Gastrocnemius medialis (tissue), 4 donors: ENCODE data around the gene SLC35E2B. TPM values are rescaled to one million over a fixed set of nuclear protein-coding genes. Genes with fewer than 3 reads are reported as not detected.

Experiments
- ATAC-seq, 2 donors: fragments of 150-250 bp; one replicate each; pipeline ENCODE4 v1.9.1; 2016
- DNase-seq, 2 donors: peaks; one replicate each; pipeline ENCODE4 v3.0.0-alpha.2; 2019
- H3K27ac ChIP-seq, 4 donors: fragments of 200-600 bp; sonication (generic); 1 replicate in 1 of 4; 2 replicates in 3 of 4; pipeline ENCODE4 v1.5.1; 2016 to 2018; ENCODE audit warnings: mild to moderate bottlenecking in 2 of 4, moderate library complexity in 1 of 4
- H3K27me3 ChIP-seq, 3 donors: fragments of 200-600 bp; sonication (generic) in 2 of 3; 1 replicate in 1 of 3; 2 replicates in 2 of 3; pipeline versions ENCODE4 v1.5.1 to v1.6.0; 2016 to 2019; ENCODE audit warnings: mild to moderate bottlenecking in 1 of 3, moderate library complexity in 1 of 3
- H3K36me3 ChIP-seq, 2 donors: fragments of 200-600 bp; sonication (generic) in 1 of 2; one replicate each; pipeline ENCODE4 v1.5.1; 2017 to 2018
- H3K4me1 ChIP-seq, 2 donors: fragments of 200-600 bp; sonication (generic) in 1 of 2; one replicate each; pipeline ENCODE4 v1.5.1; 2016 to 2017; ENCODE audit warnings: mild to moderate bottlenecking in 2 of 2
- H3K4me3 ChIP-seq, 4 donors: fragments of 200-600 bp; sonication (generic) in 3 of 4; 1 replicate in 1 of 4; 2 replicates in 3 of 4; pipeline ENCODE4 v1.5.1; 2016 to 2019; ENCODE audit warnings: mild to moderate bottlenecking in 2 of 4
- H3K9me3 ChIP-seq, 3 donors: fragments of 200-600 bp; sonication (generic) in 2 of 3; 1 replicate in 1 of 3; 2 replicates in 2 of 3; pipeline ENCODE4 v1.5.1; 2016 to 2019
- POLR2A ChIP-seq, 2 donors: fragments of 450-650 bp; IDR thresholded peaks; one replicate each; pipeline ENCODE4 v1.6.1; 2017; ENCODE audit warnings: antibody characterized with exemption in 2 of 2, mild to moderate bottlenecking in 2 of 2, moderate library complexity in 2 of 2
- in situ Hi-C, 4 donors: fragments of 200-750 bp; cut with MboI; loops; one replicate each; pipeline versions ENCODE4 v1.15.0 to v1.8.0; 2017; ENCODE audit warnings: low sequenced_read_pairs in 4 of 4
- intact Hi-C: fragments of 100-400 bp; cut with DNase I; formaldehyde crosslinking; loops from one replicate; pipeline ENCODE4 v1.15.1; 2023; ENCODE audit warnings: low total_unique reads
- total RNA-seq, 4 donors: library from RNA; depleted of rRNA; stranded (reverse); fragments of >200 nt; gene quantifications; one replicate each; pipeline versions ENCODE4 v1.1.0 to v1.2.3, GENCODE V29; 2016
- TF ChIP-seq, protein P1 (sequence below), 5 experiments: fragments of 450-650 bp in 3 of 5; fragments of 200-600 bp in 2 of 5; sonication (generic) in 2 of 5; IDR thresholded peaks in 4 of 5; conservative IDR thresholded peaks in 1 of 5; 1 replicate in 4 of 5; 2 replicates in 1 of 5; pipeline ENCODE4 v1.5.1; 2016 to 2019; ENCODE audit warnings: antibody characterized with exemption in 5 of 5, mild to moderate bottlenecking in 3 of 5, moderate library complexity in 3 of 5

SLC35E2B gene
- total RNA-seq, 4 donors from 2014 or later, result 13.5 to 21.8 (median 15.2) TPM

DNA sequence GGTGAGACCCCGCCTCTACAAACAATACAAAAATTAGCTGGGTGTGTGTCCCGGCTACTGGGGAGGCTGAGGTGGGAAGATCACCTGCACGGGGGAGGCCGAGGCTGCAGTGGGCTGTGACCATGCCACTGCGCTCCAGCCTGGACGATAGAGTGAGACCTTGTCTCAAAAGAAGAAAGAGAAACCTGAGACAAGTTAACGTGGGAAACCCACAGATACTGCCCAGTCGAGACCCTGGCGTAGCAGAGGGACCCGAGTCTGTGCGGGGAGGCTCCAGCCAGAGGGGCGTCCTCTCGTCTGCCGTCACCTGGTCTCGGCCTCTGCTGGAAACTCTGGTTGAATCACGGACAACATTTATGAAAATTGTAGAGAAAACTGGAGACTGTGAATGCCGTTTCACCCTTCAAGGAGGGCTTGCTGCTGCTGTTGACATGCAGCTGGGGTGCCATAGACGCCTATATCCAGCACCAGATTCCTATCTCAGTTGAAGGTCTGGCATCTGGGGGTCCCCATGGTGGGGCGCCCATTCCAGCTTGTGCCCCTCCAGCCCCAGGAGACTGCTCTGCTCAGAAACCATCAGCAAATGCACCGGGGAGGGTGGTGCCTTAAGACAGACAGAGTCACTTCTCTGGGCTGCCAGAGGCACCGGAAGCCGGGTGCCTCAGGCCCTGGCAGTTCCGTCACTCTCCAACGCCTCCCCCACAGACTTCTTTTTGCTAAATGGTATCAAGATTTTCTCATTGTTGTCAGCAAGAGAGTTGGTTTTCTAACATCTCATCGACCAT, 20.2 kb downstream of the SLC35E2B start:
- H3K27ac ChIP-seq, result no peak overlapping the region
- H3K4me3 ChIP-seq, result no peak overlapping the region
- H3K36me3 ChIP-seq, result peaks cover 0 to 59% of the 10 kb centered on the region in 2 donors
- DNase-seq (no peak), ATAC-seq (no peak)
- no peaks in the 10 kb centered on the region for H3K9me3 ChIP-seq
- no peaks in the 10 kb centered on the region for H3K4me1 ChIP-seq
- in situ Hi-C loops (no loop called here), intact Hi-C loops (no loop called here)
- no peaks in the 10 kb centered on the region for H3K27me3 ChIP-seq
- TF ChIP-seq POLR2A (IDR thresholded peaks at IDR 0.05), result no peak
- TF ChIP-seq, protein P1, sequence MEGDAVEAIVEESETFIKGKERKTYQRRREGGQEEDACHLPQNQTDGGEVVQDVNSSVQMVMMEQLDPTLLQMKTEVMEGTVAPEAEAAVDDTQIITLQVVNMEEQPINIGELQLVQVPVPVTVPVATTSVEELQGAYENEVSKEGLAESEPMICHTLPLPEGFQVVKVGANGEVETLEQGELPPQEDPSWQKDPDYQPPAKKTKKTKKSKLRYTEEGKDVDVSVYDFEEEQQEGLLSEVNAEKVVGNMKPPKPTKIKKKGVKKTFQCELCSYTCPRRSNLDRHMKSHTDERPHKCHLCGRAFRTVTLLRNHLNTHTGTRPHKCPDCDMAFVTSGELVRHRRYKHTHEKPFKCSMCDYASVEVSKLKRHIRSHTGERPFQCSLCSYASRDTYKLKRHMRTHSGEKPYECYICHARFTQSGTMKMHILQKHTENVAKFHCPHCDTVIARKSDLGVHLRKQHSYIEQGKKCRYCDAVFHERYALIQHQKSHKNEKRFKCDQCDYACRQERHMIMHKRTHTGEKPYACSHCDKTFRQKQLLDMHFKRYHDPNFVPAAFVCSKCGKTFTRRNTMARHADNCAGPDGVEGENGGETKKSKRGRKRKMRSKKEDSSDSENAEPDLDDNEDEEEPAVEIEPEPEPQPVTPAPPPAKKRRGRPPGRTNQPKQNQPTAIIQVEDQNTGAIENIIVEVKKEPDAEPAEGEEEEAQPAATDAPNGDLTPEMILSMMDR (IDR thresholded peaks at IDR 0.05 in 4 of 5, conservative IDR thresholded peaks at IDR 0.05 in 1 of 5), result no peak

DNA sequence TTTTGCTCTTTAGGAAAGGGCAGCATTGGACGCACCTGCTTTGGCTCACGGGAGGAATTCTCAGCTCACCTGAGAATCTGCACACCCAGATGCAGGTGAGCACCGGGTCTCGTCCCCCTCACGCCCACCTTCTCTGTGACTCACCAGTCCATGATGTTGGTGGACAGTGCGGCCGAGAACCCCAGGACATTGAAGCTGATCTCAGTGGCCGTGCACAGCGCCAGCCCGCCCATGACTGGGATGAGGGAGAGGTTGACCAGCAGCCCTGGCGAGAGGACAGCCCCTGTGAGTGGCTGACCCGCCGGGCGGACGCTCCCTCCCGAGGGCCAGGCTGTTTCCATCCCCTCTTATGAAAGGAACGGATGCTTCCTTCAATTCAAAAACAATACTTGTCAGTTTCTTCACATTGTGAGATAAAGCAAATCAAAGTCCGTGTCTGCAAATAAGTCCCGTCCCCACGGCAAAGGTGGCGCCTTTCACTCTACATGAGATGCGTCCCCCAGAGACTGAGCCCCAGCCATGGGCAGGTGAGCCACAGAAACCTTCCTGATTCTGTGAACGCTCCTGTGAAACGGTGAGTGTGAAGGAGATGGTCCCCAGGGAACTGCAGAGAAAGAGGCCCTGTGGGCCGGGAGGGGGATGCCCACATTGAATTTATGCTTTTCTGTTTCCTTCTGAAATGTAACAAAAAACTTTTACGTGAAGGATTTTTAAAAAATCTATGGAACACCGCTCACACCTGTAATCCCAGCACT, 21.1 kb downstream of the SLC35E2B start:
- Histone ChIP-seq H3K27ac (no peak overlapping the region), H3K9me3 (no peaks in the 10 kb centered on the region), H3K27me3 (no peaks in the 10 kb centered on the region), H3K4me3 (no peak overlapping the region), H3K4me1 (no peaks in the 10 kb centered on the region), H3K36me3 (peaks cover 0 to 63% of the 10 kb centered on the region in 2 donors)
- no peak for DNase-seq
- intact Hi-C loops, result no loop called here
- ATAC-seq, result no peak
- TF ChIP-seq POLR2A (IDR thresholded peaks at IDR 0.05), result no peak
- TF ChIP-seq, protein P1 (IDR thresholded peaks at IDR 0.05 in 4 of 5, conservative IDR thresholded peaks at IDR 0.05 in 1 of 5), result no peak
- in situ Hi-C loops, result no loop called here

DNA sequence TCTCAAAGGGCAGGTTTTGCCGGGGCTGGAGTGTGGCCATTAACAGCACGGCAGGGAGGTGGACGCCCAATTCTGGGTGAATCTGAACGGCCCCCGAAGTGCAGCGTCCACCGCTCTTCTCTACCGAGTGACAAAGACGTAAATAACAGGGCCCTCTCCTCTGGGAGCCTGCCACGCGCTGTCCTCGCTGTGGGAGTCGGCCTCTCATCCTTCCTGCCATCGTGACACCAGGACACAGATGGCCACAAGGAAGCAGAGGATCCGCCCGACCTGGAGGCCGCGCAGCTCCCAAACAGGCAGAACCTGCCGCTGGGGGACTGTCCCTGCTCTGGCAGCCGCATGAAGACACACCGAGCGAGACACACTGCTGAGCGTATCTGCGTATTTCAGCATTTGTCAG, 21.7 kb downstream of the SLC35E2B start:
- no peaks in the 10 kb centered on the region for H3K9me3 ChIP-seq
- no peak overlapping the region for H3K27ac ChIP-seq
- intact Hi-C loops, result no loop called here
- H3K4me3 ChIP-seq, result no peak overlapping the region
- DNase-seq (no peak), ATAC-seq (no peak)
- TF ChIP-seq, protein P1 (IDR thresholded peaks at IDR 0.05 in 4 of 5, conservative IDR thresholded peaks at IDR 0.05 in 1 of 5), result no peak
- H3K27me3 ChIP-seq, result no peaks in the 10 kb centered on the region
- peaks cover 0 to 70% of the 10 kb centered on the region in 2 donors for H3K36me3 ChIP-seq
- no peaks in the 10 kb centered on the region for H3K4me1 ChIP-seq
- in situ Hi-C loops, result no loop called here

DNA sequence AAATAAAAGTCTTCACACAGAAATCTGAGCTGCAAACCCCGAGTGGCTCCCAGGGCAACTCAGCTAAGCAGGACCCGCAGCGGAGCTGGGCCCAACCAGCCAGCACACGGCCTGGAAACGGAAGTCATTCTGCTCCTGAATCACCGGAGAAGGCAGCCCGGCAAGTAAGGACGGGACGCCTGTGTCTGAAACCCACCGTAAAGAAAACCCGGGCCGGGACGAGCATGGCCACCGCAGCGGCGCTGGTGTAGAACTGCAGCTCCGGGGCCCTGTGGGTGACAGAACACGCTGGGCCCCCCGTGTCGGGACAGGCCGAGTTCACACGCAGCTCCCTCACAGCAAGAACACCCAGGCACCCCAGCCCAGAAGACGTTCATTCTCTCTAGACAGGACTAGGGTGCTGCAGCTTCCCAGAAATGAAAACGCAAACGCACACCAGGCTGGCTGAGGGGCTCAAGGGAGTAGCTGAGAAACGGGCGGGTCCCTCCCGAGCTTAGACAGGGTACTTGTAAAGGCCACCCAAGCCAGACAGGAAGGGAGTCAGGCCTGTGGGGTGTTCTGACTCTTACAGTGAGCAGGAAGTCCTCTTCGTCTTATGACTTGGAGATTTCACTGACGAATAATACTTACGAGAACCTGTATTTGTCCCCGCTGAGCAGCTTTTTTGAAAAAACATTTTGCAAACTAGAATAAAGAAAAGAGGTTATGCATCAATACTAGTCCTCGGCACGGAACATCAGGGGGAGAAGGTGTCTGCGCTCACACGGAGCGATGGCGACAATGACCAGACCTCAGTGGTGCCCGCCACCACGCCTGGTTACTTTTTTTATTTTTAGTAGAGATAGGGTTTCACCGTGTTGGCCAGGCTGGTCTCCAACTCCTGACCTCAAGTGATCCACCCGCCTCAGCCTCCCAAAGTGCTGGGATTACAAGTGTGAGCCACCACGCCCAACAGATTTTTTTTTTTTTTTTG, 22.8 kb downstream of the SLC35E2B start:
- in situ Hi-C loops, result no loop called here
- intact Hi-C loops, result no loop called here
- Histone ChIP-seq H3K9me3 (no peaks in the 10 kb centered on the region), H3K4me1 (no peaks in the 10 kb centered on the region), H3K27ac (no peak overlapping the region), H3K36me3 (peaks cover 0 to 77% of the 10 kb centered on the region in 2 donors), H3K4me3 (no peak overlapping the region), H3K27me3 (no peaks in the 10 kb centered on the region)
- TF ChIP-seq, protein P1 (IDR thresholded peaks at IDR 0.05 in 4 of 5, conservative IDR thresholded peaks at IDR 0.05 in 1 of 5), result no peak
- TF ChIP-seq POLR2A (IDR thresholded peaks at IDR 0.05), result no peak
- no peak for DNase-seq
- ATAC-seq, result no peak
